ENCODE results near the gene LMBRD2.
"Not testable (repeated sequence)": the region's sequence is repeated elsewhere in the genome, so short reads cannot be mapped to it uniquely, and the experiment has no call there.

LMBRD2 gene

GRCh38 chr5:36162810-36163486 is 11.3 kb upstream of the LMBRD2 start:
- DNase-seq (ENCODE audit: low read depth in 3 of 3, low spot score in 1 of 3), result no peak

DNA sequence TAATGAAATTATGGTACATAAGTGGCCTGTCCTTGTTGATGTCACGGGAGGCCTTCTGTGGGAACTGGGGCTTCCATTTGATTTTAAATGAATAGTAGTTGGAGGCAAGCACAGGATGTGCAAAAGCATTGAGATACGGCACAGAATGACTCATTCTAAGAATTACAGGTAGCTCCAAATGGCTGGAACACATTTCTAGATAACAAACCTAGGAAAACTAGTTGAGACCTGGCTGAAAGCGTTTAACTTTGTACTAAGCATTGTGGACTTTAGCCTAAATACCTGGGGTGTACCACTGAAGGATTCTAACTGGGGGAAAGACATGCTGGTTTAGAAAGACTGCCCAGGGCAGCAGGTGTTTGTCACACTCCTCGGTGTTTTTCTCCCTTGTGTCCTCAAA is 9.7 kb upstream of the LMBRD2 start:
- no peak for DNase-seq (ENCODE audit: low read depth in 3 of 3, low spot score in 1 of 3)

GRCh38 chr5:36160617-36161016 is 8.9 kb upstream of the LMBRD2 start:
- DNase-seq (ENCODE audit: low read depth in 3 of 3, low spot score in 1 of 3), result no peak

DNA sequence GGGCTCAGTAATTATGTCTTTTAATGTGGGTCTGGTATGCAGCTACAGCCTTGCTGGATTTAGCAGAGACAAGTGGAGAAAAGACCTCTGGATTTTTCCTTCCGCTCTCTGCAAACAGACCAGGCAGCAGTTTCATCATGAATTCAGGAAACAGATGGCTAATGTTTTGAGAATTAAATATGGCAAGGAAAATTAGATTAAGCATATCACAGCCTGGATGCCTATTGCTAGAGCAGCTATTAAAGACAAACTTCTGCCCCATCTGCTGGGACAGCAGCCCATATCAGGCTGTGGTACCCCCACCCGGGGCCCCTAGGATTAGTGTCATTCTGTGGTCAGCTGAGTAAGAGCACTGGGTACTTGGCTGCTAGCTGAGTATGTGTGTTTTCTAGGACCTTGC is 6.5 kb upstream of the LMBRD2 start:
- DNase-seq (ENCODE audit: low read depth in 3 of 3, low spot score in 1 of 3), result no peak

DNA sequence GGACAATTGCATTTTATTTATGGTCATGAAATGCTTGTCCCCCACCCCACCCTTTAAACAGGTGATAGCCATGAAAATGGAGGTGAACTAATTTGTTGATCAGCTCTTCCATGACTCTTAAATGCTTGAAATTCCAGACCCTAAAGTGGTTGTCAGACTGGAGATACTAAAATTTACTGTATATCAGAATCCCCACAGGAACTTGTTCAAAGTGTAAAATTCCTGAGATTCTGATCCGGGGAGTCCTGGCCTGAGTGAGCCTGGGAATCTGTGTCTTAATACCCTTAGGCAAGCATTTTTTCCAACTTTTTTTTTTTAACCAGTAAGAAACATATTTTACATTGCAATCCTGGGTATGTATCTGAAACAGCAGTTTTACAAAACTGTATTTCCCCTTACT is 4.9 kb upstream of the LMBRD2 start:
- no peak for DNase-seq (ENCODE audit: low read depth in 3 of 3, low spot score in 1 of 3)

GRCh38 chr5:36156121-36156601 is 4.5 kb upstream of the LMBRD2 start:
- DNase-seq (ENCODE audit: low read depth in 3 of 3, low spot score in 1 of 3), result no peak

DNA sequence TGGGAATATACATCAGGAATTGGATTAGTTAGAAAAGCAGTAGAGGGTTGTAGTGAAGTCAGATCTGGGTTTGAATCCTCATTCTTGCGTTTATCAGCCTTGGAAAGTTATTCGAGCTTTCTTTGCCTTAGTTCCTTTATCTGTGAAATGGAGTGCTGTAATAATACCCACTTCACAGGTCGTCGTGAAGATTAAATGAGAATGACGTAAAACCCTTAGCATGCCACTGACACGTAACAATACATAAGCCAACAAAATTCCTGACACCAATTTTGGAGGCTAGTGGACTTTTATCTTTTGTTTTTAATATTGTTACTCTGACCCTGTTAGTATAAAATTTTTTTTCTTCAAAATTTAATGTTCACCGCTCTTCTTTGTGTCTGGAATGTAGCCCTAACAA is 3.6 kb upstream of the LMBRD2 start:
- no peak for DNase-seq (ENCODE audit: low read depth in 3 of 3, low spot score in 1 of 3)

DNA sequence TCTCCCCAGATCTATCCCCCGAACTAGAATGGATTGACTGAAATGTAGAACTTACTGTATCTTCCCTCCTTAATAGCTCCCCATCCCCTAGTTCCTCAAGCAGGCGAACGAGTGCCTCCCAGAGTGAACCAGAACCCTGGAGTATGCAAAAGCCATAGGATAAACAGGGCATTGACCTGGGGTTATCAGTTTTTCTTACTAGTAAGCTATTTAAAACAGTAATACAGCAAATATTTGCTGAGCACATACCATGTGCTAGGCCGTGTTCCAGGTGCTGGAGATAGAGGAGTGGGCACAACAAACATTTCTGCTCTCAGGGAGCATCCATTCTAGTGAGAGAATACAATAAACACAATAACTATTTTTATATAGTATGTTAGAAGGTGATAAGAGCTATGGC is 2.0 kb upstream of the LMBRD2 start:
- DNase-seq (ENCODE audit: low read depth in 3 of 3, low spot score in 1 of 3), result no peak

DNA sequence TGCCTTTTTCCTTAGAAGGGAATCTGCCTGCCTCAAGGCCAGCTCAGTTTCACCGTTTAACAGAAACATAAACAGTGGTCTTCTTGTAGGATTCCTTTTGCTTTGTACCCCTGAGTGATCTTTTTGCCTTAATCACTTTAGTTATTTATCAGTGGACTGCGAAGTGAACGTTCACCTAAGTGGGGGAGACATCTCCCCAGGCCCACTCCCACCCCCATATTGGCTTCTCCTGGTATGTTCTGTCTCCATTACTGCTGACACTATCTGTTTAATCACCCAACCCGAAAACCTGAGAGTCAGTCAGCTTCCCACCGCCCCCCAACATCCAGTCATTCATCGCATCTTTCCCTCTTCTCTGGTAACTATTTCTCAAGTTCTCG is 1.6 kb upstream of the LMBRD2 start:
- DNase-seq (ENCODE audit: low read depth in 3 of 3, low spot score in 1 of 3), result no peak

- no peak for DNase-seq (ENCODE audit: low read depth in 3 of 3, low spot score in 1 of 3)
These were observed 924 bp upstream of the LMBRD2 start for GRCh38 chr5:36152324-36153297.

DNA sequence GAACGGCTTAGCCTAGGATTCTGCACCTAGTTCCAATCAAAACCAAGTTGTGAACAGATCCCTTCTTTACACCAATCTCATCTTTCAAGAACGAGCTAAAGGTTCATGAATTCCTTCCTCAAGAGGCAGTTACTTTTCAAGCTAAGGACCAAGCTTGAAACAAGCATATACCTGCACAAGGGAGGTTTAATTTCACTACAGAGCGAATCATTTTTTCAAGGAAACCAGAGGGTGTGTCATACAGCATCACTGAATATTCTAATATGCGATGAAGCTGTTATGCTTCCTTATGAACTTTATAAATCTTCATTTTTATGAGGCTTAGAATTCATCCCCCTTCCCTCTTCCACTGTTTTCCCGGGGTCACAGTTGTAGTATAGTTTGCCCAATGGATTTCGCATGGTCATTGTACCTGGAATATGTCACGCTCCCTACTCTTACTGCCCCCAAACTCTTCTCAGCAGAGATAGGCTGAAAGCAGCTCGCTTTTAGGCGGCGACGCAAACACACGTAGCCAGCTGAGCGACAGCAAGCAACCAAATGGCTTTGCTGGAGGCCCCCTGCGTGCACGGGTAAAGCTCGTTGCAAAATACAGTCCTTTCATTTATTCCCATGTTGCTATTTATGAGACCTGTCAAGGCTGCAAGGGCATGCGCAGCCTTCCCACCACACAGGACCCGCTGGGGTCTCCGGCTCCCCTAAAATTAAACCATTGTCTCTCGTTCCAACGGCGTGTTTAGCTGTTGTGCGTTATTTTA is 832 bp downstream of the LMBRD2 start:
- peak in 1 of 3 donors; percentile 24 for DNase-seq (ENCODE audit: low read depth in 3 of 3, low spot score in 1 of 3)

DNA sequence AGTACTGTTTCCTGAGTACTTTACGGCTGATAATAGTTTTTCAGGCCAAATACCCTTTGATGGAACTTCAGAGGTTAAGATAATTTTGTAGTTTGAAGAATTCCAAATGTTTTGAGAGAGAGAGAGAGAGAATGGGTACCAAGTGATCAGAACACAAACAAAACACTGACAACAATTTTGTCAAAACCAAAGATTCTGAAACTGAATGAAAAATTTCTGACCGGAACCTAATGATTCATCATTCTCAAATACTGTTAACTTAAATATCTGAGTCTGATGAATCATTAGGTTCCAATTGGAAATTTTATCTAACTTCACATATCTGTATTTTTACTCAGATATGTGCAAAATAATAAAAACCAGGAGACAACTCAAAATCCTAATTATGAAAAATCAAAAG is 4.0 kb downstream of the LMBRD2 start:
- no peak for DNase-seq (ENCODE audit: low read depth in 3 of 3, low spot score in 1 of 3)

- DNase-seq (ENCODE audit: low read depth in 3 of 3, low spot score in 1 of 3), result no peak
These were observed 5.3 kb downstream of the LMBRD2 start for GRCh38 chr5:36146390-36146789.

DNA sequence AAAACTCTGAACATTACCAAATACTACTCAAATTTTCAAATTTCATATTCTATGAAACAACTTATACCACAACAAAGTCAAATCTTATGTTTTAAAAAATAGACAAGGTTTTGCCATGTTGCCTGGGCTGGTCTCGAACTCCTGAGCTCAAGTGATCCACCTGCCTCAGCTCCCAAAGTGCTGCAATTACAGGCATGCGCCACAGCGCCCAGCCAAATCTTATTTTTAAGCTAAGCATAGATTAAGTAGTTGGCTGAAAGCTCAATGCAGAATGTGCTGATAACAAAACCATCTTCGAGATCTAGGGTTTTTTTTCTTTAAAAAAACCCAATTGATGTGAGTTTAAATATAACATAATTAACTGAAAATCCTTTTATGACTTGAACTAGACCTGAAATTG is 6.4 kb downstream of the LMBRD2 start:
- DNase-seq (ENCODE audit: low read depth in 3 of 3, low spot score in 1 of 3), result no peak

GRCh38 chr5:36138900-36139683 is 12.6 kb downstream of the LMBRD2 start:
- DNase-seq (ENCODE audit: low read depth in 3 of 3, low spot score in 1 of 3), result no peak

DNA sequence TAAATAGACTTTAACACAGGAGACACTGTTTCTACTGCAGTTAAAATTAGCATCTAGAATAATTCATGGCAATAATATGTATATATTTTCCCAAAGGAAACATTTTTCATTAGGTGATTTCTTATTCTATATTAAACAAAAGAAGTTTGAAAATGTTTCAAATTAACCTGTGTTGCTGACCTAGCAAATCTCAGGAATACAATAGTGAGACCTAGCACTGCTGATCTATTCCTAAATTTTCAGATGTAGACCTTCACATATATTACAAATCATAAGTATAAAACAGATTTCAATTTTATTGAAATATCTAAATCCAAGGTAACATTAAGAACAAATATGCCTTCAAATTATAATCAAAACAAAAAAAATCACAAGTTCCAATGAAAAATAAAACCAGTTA is 15.1 kb downstream of the LMBRD2 start:
- no peak for DNase-seq (ENCODE audit: low read depth in 3 of 3, low spot score in 1 of 3)

- no peak for DNase-seq (ENCODE audit: low read depth in 3 of 3, low spot score in 1 of 3)
These were observed 15.7 kb downstream of the LMBRD2 start for GRCh38 chr5:36135988-36136387.

- DNase-seq (ENCODE audit: low read depth in 3 of 3, low spot score in 1 of 3), result not testable (repeated sequence)
These were observed 18.7 kb downstream of the LMBRD2 start for GRCh38 chr5:36133009-36133408.

- DNase-seq (ENCODE audit: low read depth in 3 of 3, low spot score in 1 of 3), result not testable (repeated sequence)
These were observed 22.0 kb downstream of the LMBRD2 start for GRCh38 chr5:36129666-36130065.

DNA sequence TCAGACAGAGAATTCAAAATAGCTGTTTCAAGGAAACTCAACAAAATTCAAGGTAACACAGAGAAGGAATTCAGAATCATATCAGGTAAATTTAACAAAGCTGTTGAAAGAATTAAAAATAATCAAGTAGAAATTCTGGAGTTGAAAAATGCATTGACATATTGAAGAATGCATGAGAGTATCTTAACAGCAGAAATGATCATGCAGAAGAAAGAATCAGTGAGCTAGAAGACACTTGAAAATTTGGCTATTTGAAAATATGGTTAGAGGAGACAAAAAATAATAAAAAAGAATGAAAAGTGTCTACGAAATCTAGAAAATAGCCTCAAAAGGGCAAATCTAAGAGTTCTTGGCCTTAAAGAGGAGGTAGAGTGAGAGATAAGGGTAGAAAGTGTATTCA is 22.9 kb downstream of the LMBRD2 start:
- DNase-seq (ENCODE audit: low read depth in 3 of 3, low spot score in 1 of 3), result no peak

GRCh38 chr5:36125868-36126267 is 25.8 kb downstream of the LMBRD2 start:
- no peak for DNase-seq (ENCODE audit: low read depth in 3 of 3, low spot score in 1 of 3)
